ENCODE results near the gene CDK14.

The CDK14 gene

DNA sequence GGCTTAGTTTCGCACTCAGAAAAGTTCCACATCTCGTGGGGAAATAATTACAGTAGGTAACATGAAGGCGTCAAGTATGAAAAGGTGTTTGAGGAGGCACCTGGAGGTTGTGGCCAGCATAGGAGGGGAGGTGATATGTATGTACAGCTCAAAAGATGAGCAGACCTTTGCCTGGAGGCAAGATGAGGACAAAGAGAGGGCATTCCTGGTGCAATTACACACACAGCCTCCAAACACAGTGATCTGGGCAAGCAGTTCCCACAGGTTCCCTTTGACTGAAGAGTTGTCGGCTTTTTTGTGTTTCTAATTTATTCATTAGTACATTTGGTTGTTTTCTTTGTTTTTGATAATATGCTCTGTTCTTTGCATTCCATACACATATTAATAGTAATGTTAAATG is 46.9 kb downstream of the CDK14 start:
- no peak for DNase-seq

DNA sequence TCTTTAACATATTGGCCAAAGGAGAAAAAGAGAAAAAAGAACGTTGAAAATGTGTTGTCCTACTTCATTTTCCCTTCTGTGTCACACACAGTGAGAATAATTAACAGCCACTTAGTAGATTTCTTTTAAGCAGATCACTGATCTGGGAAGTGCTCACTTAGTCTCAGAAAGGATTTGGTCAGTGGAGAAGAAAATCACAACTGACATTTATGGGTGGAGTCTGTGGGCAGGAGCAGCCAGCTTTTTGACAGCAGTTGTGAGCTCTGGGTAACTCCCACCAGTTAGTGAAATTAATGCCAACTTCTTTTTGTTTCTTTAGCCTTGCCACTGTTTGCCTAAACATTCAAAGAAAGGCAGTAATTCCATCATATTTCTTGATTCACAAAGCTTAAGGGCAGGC is 49.7 kb downstream of the CDK14 start:
- no peak for DNase-seq

DNA sequence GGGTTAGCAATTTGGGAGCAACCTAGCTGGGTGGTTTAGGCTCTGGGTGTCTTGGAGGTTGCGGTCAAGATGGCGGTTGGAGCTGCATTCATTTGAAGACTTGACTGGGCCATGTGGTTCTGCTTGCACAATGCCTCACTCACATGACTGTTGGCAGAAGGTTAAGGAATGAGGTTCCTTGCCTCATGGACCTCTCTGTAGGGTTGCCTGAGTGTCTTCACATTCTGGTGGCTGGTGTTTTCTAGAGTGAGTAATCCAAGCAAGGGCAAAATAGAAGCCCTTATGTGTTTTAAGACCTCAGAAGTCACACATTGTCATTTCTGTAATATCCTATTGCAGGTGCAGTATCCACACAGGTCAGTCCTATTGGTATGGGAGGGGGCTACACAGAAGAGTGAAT is 52.0 kb downstream of the CDK14 start:
- no peak for DNase-seq

DNA sequence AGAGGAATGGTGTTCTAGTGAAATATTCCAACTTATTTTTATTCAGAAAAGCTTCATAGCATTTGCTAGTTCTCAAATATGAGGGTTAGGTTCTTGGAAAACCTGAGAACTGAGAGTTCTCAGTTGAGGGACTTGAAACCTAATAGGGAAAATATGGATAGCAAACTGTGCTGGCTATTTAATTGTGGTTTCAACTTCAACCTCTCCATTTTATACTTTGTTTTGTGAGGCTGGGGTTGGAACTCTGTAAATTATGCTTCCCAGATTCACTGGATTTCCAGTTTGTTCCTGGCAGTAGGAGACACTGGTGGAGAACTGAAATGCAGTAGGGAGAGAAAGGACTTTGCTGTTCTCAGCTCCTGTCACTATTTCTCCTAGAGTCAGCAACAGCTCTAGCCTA is 52.7 kb downstream of the CDK14 start:
- no peak for DNase-seq

DNA sequence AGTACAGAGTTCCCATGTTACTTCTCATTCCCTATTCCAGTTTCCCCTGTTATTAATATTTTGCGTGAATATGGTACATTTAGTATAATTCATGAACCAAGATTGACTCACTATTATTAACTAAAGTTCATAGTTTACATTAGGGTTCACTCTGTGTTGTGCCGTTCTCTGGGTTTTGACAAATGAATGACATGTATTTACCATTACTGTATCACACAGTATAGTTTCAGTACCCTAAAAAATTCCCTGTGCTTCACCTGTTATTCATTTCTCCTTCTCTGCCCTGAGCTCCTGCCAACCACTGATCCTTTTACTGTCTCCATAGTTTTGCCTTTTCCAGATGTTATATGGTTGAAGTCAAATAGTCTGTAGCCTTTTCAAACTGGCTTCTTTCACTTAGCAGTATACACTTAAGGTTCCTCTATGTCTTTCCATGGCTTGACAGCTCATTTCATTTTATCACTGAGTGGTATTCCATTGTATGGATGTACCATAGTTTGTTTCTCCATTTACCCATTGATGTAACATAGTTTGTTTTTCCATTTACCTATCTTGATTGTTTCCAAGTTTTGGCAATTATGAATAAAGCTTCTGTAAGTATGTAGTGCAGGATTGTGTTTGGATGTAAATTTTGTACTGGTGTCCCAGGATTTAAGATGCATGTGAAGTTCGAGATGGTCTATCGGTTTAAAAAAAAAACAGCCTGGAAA is 58.8 kb downstream of the CDK14 start:
- DNase-seq: no peak

DNA sequence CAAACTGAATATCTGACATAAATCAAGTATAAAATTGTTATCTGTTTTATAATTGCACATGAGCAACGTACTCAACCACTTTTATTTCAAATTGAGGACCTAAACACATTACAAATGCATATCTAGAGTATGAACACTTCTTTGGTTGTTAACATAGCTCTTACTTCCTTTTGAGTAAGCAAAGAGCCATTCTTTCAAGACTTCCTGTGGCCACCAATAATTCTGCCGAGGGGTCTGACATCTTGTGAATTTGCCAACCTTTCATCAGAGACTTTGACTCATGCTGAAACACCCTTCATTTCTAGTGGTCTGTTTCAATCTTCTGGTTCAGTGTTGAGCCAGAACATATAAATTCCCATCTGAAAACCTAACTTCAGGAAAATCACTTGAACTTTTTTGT is 59.4 kb downstream of the CDK14 start:
- no peak for DNase-seq

DNA sequence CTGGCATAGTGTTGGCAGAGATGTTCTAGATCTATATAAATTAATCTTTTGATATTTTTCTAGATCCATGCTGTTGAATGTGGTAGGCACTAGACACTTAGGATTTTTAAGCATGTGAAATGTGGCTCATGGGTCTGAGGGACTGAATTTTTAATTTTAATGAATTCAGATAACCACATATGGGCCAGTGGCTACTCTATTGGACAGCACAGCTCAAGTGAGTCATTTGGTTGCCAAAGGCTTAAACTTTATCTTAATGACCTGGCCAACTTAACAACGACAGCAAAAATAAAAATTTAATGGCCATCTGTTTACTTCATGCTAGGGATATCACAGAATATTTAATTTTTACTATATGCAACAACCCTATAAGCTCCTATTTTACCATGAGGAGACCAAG is 61.4 kb downstream of the CDK14 start:
- no peak for DNase-seq

DNA sequence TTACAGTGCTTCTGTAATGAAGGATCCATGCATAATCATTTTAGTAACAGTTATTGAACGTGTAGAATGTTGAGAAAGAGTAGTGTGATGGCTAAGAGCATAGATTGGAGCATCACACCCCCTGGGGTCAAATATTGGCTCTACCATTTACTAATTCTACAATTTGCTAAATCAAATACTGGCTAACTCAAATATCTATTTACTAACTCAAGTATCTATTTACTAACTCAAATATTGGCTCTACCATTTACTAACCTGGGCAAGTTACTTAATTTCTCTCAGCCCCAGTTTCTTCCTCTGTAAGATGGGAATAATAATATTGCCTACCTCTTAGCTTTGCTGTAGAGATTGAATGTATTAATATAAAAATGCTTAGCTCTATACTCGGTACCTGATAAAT is 64.0 kb downstream of the CDK14 start:
- no peak for DNase-seq

DNA sequence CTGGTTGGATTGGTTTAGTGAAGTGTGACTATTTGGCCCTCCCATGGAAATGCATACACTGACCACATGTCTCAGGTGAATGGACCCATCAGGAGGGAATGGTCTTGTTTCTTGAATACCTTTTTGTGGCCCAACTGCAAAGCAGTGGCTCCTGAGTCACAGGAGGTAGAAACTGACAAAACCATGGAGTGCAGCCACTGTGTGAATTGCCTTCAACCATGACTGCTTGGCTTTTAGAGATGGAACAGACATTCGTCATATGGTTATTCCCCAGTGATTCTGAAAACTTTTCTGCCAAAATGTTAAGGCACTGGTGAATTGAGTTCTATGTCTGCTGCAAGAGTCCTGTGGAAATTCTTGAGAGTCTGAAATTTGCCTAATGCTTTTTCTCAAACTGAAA is 64.7 kb downstream of the CDK14 start:
- no peak for DNase-seq

DNA sequence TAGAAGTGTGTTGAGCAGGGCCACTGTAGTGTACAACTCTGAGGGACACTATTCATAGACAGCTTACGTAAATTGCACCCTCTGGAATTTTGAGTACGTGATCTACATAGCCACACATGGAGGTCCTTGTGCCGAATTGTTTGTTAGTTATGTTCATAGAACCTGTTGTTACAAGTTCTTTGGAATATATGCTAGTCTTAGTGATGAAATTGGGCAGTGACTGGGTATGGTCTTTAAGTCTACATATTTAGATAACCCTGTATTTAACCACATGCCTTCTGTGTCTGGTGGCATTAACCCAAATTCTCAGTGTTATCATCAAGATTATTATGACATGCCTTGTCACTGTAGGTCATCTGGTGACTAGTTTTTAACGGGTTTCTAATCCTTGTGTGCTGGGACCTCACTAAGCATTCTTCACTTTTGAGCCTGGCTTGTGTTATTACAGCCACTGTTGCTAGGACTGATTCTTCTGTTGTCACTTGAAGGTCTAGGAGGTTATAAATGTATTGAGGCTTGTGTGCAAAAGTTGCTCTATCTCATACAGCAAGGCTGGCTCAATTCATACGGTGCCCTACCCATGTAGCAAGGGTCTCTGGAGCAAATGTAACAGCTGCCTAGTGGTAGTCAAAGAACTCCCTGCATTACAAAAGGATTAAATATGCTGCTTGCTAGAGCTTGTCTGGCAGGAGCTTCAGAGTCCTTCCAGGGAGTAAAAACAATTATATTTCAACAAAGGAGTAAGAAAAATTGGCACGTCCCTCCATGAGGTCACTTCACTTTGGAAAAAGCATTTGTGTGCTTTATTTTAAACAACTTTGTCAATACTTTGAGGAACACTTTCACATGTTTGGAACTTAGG is 65.4 kb downstream of the CDK14 start:
- no peak for DNase-seq

DNA sequence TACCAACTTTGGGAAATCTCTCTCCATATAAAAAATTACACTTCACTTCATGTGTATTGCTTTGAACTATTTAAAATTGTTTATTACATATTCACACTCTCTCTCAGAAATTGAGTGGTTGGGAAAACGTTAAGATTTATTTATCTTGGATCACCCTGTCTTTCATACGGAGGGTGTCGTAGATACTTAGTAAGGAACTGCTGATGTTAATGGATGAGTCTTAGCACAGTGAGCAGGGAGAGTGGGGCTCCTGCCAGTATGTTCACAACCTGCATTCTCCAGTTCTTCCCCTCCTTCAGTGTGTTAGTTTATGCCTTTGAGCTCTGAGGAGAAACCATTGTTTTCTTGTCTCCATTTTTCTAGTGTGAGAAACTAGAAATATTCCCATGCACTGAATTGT is 67.1 kb downstream of the CDK14 start:
- DNase-seq: no peak

DNA sequence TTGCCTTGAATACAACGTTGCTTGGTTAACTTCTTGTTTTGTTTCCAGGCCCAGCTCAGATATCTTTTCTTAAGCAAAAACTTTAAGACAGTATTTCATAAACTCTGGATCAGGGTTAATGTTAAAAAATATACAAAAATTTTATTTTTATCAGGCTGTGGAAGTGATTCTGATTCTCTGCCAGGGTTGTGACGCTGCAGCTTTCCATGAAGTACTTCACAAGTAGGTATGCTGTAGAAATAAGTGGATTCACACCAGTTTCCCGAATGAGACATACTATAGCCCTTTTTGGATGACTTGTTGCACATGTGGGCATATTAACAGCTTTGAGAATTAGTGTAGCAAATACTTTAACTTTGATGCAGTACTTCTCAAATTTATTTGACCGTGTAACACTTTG is 70.1 kb downstream of the CDK14 start:
- no peak for DNase-seq

DNA sequence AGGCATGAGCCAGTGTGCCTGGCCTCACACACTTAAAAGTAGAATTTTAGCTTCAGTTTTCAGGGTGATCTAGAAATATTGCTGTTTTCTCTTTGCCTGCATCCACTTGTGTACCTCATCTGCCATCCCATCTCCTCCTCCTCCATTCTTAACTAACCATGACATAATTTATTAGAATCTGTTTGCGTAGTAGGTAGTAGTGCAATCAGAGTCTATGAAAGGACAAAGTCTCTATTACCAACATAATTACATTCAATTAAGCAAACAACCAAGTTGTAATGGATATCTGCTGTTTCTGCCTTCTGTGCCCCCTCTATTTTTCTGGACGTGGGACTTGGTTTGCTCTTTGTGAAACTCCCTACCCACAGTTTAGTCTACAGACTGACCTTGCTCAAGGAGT is 72.9 kb downstream of the CDK14 start:
- DNase-seq: no peak

DNA sequence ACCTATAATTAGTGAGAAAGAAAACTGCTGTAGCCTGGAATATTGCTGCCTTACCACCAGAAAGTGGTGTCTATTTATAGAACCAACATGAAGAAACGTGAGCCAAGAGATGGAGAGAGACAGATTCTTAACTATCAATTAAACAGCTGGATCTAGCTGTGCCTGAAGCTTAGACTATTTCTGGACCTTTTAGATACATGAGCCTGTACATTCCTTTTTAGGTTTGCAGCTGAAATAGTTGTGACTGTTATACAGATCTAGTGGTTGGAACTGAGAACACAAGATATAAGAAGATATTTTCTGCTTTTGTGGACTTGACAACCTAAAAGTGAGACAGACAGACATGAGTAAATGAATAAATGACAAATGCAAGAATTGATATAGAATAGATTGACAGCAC is 73.4 kb downstream of the CDK14 start:
- DNase-seq: no peak

DNA sequence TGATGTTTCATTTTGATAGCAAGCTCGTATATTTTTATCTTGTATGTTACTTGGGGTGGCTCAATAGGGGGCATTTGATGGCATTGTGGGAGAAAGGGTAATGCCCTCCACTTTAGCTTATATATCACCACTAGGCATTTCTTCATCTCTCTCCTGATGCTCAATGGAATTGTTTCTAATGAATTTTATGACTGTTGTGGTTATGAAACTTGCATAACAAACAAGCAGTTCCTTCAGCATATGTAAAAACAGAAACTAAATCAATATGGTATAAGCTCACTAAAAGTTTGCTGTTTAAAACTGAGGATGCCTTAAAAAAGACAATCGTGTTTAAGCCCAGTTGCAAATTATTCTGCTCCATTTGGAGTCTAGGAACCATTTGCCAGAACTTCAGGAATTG is 75.5 kb downstream of the CDK14 start:
- DNase-seq: no peak

DNA sequence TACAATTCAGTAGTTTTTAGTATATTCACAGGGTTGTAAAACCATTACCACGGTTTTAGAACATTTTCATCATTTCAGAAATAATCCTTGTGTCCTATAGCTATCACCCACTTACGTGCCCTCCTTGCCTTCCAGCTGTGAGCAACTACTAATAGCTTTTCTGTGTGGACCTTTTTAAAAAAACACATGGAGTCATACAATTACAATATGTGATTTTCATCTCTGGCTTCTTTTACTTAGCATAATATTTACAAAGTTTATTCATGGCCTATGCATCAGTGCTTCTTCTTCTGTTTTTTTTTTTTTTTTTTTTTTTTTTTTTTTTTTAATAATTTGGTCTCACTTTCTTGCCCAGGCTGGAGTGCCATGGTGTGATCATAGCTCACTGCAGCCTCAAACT is 76.1 kb downstream of the CDK14 start:
- no peak for DNase-seq

DNA sequence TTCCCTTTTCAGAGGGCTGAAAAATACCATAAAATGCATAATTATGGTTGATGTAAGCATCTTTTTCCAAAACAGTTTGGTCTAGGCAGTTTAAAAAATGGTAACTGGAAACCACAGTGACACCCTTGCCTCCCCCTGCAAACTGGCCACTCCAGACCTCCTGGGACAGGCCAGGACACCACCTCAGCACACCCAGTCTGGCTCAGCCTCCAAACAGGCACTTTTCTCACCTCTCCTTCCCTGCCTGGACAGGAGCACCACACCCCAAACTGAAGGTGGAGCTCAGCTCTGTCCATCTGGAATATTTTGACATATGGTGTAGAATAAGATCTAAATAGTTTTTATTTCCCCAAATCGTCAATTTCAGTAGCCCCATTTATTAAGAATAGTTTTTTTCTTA is 78.5 kb downstream of the CDK14 start:
- DNase-seq: no peak

DNA sequence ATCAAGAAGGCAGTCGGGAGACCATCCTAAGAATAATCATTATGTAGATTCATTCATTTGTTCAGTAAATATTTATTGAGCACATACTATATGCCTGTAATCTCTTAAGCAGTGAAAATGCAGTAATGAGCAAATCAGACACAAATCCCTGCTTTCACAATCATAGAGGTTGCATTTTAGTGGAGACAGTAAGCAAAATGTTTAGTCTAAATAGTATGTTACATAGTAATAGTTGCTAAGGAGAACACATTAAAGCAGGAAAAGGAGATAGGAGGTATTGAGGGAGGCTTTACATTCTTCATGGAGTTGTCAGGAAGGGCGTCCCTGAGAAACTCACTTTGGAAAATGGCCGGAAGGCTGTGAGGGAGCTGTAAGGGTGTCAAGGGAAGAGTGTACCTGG is 79.9 kb downstream of the CDK14 start:
- no peak for DNase-seq

DNA sequence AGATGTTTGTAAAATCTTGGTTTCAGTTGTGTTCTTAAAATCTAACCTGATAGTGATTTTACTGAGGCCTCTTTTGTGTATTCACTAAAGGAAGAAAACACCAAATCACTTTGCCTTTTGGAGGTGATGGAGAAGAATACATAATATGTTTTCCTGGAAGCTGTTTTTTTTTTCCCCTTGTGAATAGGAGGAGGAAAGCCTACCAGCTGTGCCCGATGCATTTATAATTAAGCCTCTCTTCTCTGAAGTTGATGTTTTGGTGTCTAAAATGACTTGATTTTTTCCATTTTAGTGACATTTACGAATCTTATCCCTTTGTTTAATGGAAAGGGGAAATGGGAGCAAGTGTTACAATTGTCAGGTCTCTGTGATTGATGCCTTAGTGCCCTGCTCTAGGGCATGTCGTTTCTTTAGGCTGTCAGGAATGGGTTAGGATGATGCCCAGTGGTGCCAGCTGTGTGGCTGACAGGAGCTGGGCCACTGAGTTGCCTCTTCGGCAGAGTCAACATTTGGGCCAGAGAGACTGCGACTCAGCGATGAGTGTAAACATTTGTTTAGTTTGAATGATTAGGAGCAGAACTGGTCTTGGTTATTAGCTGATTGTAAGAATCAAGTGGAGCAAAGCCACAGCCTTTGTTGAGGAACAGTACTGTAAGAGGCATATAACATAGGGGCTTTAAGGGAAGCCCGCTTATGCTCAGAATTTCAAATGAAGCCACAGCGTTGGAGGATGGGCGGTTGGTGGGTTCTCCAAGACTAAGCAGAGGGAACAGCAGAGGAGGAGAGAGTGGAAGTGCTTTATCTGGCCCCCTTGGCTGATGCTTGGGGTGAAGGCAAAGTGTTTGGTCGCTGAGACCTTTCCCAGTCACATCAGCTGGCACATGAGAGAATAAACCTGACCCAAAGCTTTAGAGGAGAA is 81.6 kb downstream of the CDK14 start:
- DNase-seq: no peak

DNA sequence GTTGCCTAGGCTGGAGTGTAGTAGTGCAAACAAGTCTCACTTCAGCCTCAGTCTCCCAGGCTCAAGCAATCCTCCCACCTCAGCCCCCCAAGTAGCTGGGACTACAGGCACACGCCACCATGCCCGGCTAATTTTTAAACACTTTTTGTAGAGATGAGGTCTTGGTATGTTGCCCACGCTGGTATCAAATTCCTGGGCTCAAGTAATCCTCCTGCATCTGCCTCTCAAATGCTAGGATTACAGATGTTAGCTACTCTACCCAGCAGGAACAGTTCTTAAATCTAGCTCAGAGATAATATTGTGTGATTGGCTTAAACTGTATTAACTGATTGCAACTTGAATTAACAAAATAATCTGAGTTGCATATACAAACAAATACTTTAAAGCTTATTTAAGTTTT is 82.9 kb downstream of the CDK14 start:
- no peak for DNase-seq

DNA sequence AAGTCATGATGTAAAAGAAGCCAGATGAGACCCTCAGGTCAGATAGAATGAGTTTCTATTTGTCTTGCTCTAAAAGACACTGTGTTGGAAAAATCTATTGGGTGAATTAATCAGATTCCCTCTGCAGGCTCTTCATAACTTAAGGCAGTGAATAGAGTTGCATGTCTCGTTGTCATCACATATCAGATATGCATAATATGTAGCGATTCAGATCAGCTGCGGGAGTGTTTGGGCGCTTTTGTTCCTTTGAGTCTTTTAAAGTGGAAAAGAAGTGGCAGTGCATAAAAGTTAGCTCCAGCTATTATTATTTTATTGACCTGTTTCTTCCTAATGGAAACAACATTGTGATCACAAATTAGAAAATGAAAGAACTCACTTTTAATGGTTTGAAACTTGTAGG is 84.4 kb downstream of the CDK14 start:
- DNase-seq: no peak

DNA sequence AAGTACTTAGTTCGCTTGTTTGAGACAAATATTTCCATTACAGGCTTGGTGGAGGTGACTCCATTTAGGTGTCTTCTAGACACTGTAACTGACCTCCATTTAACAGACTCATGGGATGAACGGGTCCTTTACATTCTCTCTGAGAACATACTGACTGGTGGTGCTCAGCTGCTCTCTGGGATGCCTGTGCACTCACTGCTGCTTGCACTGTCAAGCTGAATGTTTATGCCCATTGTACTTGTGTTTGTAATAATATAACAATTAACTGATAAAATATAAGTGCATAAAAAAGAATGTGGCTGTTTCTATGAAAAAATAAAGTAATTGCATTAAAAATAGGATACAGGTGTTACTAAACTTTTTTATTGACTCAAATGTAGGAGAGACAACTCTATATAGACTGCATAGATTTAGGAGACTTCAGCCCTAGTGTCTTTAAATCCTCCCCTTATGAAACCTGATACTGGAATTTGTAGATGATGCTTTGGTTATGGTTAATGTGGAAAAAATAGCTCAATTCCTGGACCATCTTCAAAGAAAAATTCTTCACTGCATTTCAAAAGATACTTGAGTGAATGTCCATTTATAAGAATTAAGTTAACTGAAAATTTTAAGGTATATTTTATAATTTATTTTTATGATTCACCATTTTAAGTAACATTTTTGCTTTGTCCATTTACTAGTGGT is 85.4 kb downstream of the CDK14 start:
- DNase-seq: no peak

DNA sequence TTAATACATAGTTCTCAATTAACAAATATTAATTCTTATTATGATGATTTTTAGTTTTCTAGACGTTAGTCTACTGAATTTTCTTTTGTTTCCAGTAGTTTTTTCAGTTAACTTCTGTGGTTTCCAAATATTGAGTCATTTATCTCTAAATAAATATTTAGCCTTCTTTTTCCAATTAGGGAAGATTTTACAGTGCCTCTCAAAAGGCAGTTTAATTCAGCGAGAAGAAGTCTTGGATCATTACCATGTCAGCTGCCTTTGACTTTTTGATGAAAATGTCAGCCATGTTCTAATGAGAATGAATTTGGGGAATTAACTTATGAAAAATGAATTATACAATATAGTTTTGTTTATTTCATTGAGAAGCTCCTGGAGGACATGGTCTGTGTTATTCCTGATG is 90.0 kb downstream of the CDK14 start:
- no peak for DNase-seq

Data from SW 1271 (cell line).